ENCODE results near the gene ABCB8. TPM values are rescaled to one million over a fixed set of nuclear protein-coding genes. Genes with fewer than 3 reads are reported as not detected.
"Not testable (repeated sequence)": the region's sequence is repeated elsewhere in the genome, so short reads cannot be mapped to it uniquely, and the experiment has no call there.

ABCB8 gene
- polyA plus RNA-seq, 1 donor (not counting 4 experiments of a cell fraction or from before 2014, with no cell fraction given): 15.5 TPM

DNA sequence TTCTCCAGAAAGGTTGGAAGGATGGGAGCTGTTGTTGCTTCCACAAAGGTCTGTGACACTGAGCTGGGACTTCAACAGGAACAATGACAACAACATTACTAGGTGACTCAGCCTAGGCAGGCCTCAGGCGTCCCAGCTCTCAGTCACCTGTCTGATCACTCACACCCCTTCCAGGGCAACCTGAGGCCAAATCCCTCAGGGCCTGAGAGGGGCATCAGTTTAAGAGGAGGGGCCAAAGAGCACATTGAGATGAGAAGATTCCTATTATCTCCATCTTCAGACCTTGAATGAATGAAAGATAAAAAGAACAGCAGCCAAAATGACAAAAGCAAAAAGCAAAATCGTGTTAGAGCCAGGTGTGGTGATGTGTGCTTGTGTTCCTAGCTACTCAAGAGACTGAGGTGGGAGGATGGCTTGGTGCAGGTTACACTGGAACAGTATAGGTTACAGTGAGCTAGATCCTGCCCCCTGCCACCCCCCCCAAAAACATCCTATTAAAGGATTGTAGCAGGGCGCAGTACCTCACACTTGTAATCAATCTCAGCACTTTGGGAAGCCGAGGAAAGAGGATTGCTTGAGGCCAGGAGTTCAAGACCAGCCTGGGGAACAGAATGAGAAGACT lies 3.7 kb upstream of the ABCB8 start, which contains the start of gene ATG9B:
ATG9B (minus strand) TSS at position 60 of the 622 bp plus-strand sequence. CDS start 71 bp downstream, outside the sequence.
- Histone ChIP-seq H3K9me3 (ENCODE audit: control insufficient read depth, low read depth, low read length) (no peaks in the 10 kb centered on the region), H3K27ac (ENCODE audit: control insufficient read depth, insufficient read depth, low read length) (no peak within 1 kb of the TSS), H3K4me3 (ENCODE audit: control insufficient read depth in 2 of 3, extremely low read depth in 1 of 3, insufficient read depth in 2 of 3, low read depth in 1 of 3, low read length in 3 of 3) (no peak within 1 kb of the TSS), H3K9me1 (ENCODE audit: control insufficient read depth, extremely low read depth, insufficient read depth, low read length) (no peaks in the 10 kb centered on the region), H3K27me3 (ENCODE audit: control insufficient read depth, extremely low read depth, insufficient read depth, low read length) (peaks cover 14% of the 10 kb centered on the region), H4K20me1 (ENCODE audit: control insufficient read depth, extremely low read depth, insufficient read depth, low read length) (no peaks in the 10 kb centered on the region), H2AFZ (ENCODE audit: control insufficient read depth, low read length) (no peak within 1 kb of the TSS), H3K36me3 (ENCODE audit: control insufficient read depth in 2 of 2, extremely low read depth in 1 of 2, insufficient read depth in 2 of 2, low read length in 2 of 2) (no peaks in the 10 kb centered on the region), H3K9ac (ENCODE audit: control insufficient read depth, extremely low read depth, insufficient read depth, low read length) (no peak within 1 kb of the TSS), H3K4me1 (ENCODE audit: control insufficient read depth, extremely low read depth, insufficient read depth, low read length) (peaks cover 21% of the 10 kb centered on the region), H3K79me2 (ENCODE audit: control insufficient read depth, insufficient read depth, low read length) (peaks cover under 1% of the 10 kb centered on the region), H3K4me2 (ENCODE audit: control insufficient read depth, extremely low read depth, insufficient read depth, low read depth, low read length) (no peak within 1 kb of the TSS)
- no peak for FAIRE-seq
- DNase-seq (ENCODE audit: low read depth, low spot score): no peak
- no peak for TF ChIP-seq EZH2 (IDR thresholded peaks at IDR 0.05; ENCODE audit: low read length)
- TF ChIP-seq, protein P1, sequence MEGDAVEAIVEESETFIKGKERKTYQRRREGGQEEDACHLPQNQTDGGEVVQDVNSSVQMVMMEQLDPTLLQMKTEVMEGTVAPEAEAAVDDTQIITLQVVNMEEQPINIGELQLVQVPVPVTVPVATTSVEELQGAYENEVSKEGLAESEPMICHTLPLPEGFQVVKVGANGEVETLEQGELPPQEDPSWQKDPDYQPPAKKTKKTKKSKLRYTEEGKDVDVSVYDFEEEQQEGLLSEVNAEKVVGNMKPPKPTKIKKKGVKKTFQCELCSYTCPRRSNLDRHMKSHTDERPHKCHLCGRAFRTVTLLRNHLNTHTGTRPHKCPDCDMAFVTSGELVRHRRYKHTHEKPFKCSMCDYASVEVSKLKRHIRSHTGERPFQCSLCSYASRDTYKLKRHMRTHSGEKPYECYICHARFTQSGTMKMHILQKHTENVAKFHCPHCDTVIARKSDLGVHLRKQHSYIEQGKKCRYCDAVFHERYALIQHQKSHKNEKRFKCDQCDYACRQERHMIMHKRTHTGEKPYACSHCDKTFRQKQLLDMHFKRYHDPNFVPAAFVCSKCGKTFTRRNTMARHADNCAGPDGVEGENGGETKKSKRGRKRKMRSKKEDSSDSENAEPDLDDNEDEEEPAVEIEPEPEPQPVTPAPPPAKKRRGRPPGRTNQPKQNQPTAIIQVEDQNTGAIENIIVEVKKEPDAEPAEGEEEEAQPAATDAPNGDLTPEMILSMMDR (optimal IDR thresholded peaks at IDR 0.05 in 1 of 3, IDR thresholded peaks at IDR 0.05 in 1 of 3, conservative IDR thresholded peaks at IDR 0.05 in 1 of 3; ENCODE audit: extremely low read depth in 1 of 3, insufficient read depth in 2 of 3, low read length in 3 of 3): no peak
- dilution Hi-C loops (cut with MboI; ENCODE audit: extremely low pct_ligation_motif_present, low sequenced_read_pairs): no loop called here

DNA sequence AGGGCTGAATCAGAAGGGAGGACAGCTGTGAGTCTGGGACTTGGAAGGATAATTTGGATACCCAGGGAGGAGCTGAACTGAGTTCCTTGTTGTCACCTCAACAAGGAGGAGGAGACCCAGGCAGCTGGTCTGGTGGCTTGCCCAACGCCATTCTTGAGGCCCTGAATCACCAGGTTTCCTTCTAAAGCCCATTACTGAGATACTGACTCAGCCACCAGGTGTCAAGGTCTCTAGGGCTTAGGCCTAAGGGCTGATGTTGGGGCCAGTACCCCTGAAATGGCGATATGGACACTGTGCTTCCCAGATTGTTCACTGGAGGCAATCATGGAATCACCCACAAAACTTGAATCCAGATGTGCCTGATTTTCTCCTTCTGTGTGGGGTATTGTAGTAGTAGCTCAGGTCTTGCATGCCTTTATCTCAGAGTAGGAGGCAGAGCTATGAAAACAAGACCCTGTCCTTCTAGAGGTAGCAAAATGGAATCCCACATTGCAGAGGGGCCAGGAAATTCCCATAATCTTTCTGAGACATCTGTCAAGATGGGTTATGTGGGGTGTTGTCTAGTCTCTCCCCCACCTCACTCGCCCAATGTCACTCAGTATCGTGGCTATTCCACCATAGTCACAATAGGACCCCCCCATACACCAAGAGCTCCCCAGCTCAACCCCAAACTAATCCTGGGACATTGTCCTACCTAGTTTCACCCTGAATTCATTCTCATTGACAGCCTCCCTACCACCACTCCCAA lies 2.2 kb upstream of the ABCB8 start:
- dilution Hi-C loops (cut with MboI; ENCODE audit: extremely low pct_ligation_motif_present, low sequenced_read_pairs): no loop called here
- peaks cover 3% of the 10 kb centered on the region for H3K79me2 ChIP-seq (ENCODE audit: control insufficient read depth, insufficient read depth, low read length)
- H3K9me3 ChIP-seq (ENCODE audit: control insufficient read depth, low read depth, low read length): no peaks in the 10 kb centered on the region
- peak overlapping the region; percentile 14 for H3K9ac ChIP-seq (ENCODE audit: control insufficient read depth, extremely low read depth, insufficient read depth, low read length)
- H3K27ac ChIP-seq (ENCODE audit: control insufficient read depth, insufficient read depth, low read length): peak overlapping the region; percentile 97
- H3K4me2 ChIP-seq (ENCODE audit: control insufficient read depth, extremely low read depth, insufficient read depth, low read depth, low read length): peak overlapping the region; percentile 83
- no peak overlapping the region for H2AFZ ChIP-seq (ENCODE audit: control insufficient read depth, low read length)
- no peaks in the 10 kb centered on the region for H3K27me3 ChIP-seq (ENCODE audit: control insufficient read depth, extremely low read depth, insufficient read depth, low read length)
- TF ChIP-seq EZH2 (IDR thresholded peaks at IDR 0.05; ENCODE audit: low read length): no peak
- TF ChIP-seq, protein P1 (optimal IDR thresholded peaks at IDR 0.05 in 1 of 3, IDR thresholded peaks at IDR 0.05 in 1 of 3, conservative IDR thresholded peaks at IDR 0.05 in 1 of 3; ENCODE audit: extremely low read depth in 1 of 3, insufficient read depth in 2 of 3, low read length in 3 of 3): no peak
- H3K4me1 ChIP-seq (ENCODE audit: control insufficient read depth, extremely low read depth, insufficient read depth, low read length): peaks cover 21% of the 10 kb centered on the region
- FAIRE-seq: no peak
- H4K20me1 ChIP-seq (ENCODE audit: control insufficient read depth, extremely low read depth, insufficient read depth, low read length): no peaks in the 10 kb centered on the region
- no peaks in the 10 kb centered on the region for H3K36me3 ChIP-seq (ENCODE audit: control insufficient read depth in 2 of 2, extremely low read depth in 1 of 2, insufficient read depth in 2 of 2, low read length in 2 of 2)
- no peak overlapping the region for H3K4me3 ChIP-seq (ENCODE audit: control insufficient read depth in 2 of 3, extremely low read depth in 1 of 3, insufficient read depth in 2 of 3, low read depth in 1 of 3, low read length in 3 of 3)
- H3K9me1 ChIP-seq (ENCODE audit: control insufficient read depth, extremely low read depth, insufficient read depth, low read length): no peaks in the 10 kb centered on the region
- peak; percentile 66 for DNase-seq (ENCODE audit: low read depth, low spot score)

DNA sequence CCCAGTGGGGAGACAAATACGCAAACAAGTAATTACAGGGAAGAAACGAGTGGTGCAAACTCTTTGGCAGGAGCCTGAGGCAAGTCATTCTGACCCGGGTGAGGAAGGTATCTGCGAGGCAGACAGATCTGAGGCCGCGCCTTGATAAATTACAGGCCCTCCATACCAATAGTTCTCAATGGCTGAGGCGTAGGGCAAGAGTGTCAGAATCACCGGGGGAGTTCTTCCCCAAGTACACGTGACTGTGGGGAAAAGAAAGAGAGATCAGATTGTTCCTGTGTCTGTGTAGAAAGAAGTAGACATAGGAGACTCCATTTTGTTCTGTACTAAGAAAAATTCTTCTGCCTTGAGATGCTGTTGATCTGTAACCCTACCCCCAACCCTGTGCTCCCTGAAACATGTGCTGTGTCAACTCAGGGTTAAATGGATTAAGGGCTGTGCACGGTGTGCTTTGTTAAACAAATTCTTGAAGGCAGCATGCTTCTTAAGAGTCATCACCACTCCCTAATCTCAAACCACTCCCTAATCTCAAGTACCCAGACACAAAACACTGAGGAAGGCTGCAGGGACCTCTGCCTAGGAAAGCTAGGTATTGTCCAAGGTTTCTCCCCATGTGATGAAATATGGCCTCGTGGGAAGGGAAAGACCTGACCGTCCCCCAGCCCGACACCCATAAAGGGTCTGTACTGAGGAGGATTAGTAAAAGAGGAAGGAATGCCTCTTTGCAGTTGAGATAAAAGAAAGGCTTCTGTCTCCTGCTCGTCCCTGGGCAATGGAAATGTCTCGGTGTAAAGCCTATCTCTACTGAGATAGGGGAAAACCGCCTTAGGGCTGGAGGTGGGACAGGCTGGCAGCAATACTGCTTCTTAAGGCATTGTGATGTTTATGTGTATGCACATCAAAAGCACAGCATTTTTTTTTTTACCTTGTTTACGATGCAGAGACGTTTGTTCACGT lies 1.2 kb upstream of the ABCB8 start:
- H3K79me2 ChIP-seq (ENCODE audit: control insufficient read depth, insufficient read depth, low read length); dilution Hi-C loops (cut with MboI; ENCODE audit: extremely low pct_ligation_motif_present, low sequenced_read_pairs); H3K27me3 ChIP-seq (ENCODE audit: control insufficient read depth, extremely low read depth, insufficient read depth, low read length); H3K9me3 ChIP-seq (ENCODE audit: control insufficient read depth, low read depth, low read length); H3K36me3 ChIP-seq (ENCODE audit: control insufficient read depth in 2 of 2, extremely low read depth in 1 of 2, insufficient read depth in 2 of 2, low read length in 2 of 2); H4K20me1 ChIP-seq (ENCODE audit: control insufficient read depth, extremely low read depth, insufficient read depth, low read length); H3K9me1 ChIP-seq (ENCODE audit: control insufficient read depth, extremely low read depth, insufficient read depth, low read length); FAIRE-seq: not testable (repeated sequence)
- H3K9ac ChIP-seq (ENCODE audit: control insufficient read depth, extremely low read depth, insufficient read depth, low read length): peak overlapping the region; percentile 95
- peak overlapping the region in 2 of 3 experiments; percentile 60 to 75 for H3K4me3 ChIP-seq (ENCODE audit: control insufficient read depth in 2 of 3, extremely low read depth in 1 of 3, insufficient read depth in 2 of 3, low read depth in 1 of 3, low read length in 3 of 3)
- H3K4me2 ChIP-seq (ENCODE audit: control insufficient read depth, extremely low read depth, insufficient read depth, low read depth, low read length): peak overlapping the region; percentile 83
- DNase-seq (ENCODE audit: low read depth, low spot score): peak; percentile 42
- H3K4me1 ChIP-seq (ENCODE audit: control insufficient read depth, extremely low read depth, insufficient read depth, low read length): peaks cover 21% of the 10 kb centered on the region
- peak overlapping the region; percentile 7 for H2AFZ ChIP-seq (ENCODE audit: control insufficient read depth, low read length)
- H3K27ac ChIP-seq (ENCODE audit: control insufficient read depth, insufficient read depth, low read length): peak overlapping the region; percentile 97

All from keratinocyte (primary cell).